HuH-7.5 (cell line): Measurements from ENCODE around the gene MRAP.
"Not testable (repeated sequence)": the region's sequence is repeated elsewhere in the genome, so short reads cannot be mapped to it uniquely, and the experiment has no call there.

Source experiments
- DNase-seq: peaks from one replicate; pipeline ENCODE4 v3.0.0; 2011; ENCODE audit warnings: low spot score

Gene MRAP

GRCh38 chr21:32300117-32300681, 1.5 kb downstream of the MRAP start:
- no peak for DNase-seq

GRCh38 chr21:32301596-32301995, 2.9 kb downstream of the MRAP start:
- no peak for DNase-seq

DNA sequence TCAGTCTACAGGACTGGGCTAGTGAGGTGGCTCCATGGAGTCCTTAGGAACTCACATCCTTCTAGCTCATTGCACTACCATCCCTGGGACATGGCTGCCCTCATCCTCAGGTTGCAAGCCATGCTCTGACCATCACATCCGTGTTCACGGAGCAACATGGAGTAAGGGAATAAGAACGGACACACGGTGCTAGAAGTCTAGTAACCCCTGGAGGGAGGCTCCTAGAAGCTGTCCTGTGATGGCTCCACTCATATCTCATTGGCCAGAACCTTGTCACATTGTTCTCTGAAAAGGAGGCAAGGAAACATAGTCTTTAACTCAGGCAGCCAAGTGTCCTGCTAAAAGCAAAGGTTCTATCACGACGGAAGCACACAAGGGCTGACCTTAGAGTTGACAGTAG, 3.9 kb downstream of the MRAP start:
- no peak for DNase-seq

DNA sequence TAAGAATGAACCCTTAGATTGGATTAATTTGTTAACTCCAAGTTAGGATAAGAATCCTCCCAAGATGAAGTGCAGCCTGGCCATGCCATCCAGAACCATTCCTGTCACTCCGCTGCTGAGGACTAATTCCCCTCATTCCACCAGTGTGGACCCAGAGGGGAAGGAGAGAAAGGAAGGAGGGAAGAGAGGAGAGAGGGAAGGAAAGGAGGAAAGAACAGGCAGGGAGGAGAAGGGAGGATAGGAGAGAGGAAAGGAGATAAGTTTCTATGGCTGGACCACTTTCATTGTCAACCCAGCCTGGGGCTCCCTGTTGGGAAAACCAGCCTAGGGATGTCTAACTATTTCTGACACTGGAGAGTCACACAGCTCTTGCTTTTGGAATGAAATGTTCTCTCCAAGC, 4.7 kb downstream of the MRAP start:
- no peak for DNase-seq

- no peak for DNase-seq
Observed at GRCh38 chr21:32304998-32305397, 6.3 kb downstream of the MRAP start.

- DNase-seq = no peak
Observed at GRCh38 chr21:32306021-32306780, 7.5 kb downstream of the MRAP start.

GRCh38 chr21:32307706-32308105, 9.1 kb downstream of the MRAP start:
- no peak for DNase-seq

GRCh38 chr21:32308696-32309095, 10.0 kb downstream of the MRAP start:
- DNase-seq = no peak

DNA sequence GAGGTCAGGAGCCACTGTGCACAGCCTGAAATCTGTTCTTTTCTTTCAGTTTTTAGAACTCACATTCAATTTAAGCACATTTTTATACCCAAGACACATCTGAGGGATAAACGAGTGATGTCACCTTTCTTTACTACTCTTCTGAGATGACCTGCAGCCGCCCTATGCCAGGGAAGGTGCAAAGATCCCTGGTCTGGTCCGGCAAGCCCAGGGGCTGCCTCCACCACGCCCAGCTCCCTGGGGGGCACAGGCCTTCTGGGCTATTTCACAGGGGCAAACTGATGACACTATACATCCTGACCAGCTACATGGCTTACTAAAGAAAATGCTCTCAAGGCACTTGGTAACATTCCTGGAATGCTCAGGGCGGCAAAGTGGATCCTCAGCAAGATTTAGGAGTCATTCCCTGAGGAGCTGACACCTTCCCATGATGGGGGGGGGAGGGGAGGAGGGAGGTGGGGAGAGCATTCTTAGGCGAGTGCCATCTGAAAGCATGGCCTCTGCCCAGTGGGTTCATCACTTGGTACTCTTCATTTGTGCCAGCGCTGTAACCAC, 11.3 kb downstream of the MRAP start:
- no peak for DNase-seq

DNA sequence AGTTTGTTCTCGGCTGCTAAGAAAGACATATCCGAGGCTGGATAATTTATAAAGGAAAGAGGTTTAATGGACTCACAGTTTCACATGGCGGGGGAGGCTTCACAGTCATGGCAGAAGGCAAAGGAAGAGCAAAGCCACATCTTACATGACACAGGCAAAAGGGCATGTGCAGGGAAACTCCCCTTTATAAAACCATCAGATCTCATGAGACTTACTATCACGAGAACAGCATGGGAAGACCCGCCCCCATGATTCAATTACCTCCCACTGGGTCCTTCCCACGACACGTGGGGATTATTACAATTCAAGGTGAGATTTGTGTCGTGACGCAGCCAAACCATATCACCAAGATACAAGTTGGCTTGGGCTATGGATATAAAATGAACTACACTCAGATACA, 12.3 kb downstream of the MRAP start:
- not testable (repeated sequence) for DNase-seq

DNA sequence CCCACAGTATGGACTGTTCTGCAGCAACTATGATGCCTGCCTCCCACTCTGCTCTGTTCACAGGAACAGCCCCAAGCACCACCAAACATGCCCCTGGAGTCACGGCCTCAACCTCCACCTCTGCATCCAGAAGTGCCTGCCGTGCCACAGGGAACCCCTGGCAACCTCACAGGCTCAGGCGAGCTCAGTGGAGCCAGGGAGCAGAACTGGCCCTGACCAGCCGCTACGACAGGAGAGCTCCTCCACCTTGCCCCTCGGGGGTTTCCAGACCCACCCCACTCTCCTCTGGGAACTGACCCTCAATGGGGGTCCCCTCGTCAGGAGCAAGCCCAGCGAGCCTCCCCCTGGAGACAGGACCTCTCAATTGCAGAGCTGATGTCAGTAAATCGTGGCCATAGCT, 13.0 kb downstream of the MRAP start:
- no peak for DNase-seq

- no peak for DNase-seq
Observed at GRCh38 chr21:32312326-32312725, 13.7 kb downstream of the MRAP start.

DNA sequence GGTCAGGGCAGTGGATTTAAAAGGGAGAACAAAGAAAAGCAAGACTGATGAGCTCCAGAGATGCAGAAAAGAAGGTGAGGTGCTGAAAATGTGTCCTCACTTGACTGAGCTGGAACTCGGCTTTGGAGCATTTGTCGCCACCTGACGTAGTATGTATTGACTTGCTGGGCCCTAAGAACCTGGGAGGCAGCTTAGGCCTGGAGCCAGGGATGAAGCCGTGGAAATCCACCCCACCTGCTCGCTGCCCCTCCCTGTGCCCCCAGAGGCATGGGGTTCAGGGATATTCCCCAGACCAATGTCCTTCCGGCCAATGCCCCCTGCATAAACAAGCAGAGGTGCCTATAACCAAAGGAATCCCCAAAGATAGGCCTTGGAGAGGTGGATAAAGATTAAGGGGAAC, 14.3 kb downstream of the MRAP start:
- no peak for DNase-seq

DNA sequence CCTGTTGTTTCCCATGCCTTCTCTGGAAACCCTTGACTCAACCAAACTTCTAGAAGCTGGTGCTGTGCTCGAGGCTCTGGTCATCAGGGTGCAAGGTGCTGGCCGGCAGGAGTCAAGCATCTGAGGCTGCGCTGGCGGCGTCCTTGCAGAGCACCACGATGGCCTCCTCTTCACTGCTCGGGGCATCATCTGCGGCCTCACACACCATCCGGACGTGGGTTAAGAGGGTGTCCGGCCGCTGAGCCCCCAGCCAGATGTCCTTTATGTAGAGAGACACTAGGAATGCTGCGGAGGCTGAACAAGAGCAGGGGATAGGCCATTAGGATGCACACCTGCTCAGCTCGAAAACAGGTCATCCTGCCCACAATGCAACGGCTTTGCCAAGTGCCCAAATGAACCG, 16.2 kb downstream of the MRAP start:
- no peak for DNase-seq

GRCh38 chr21:32315511-32316281, 17.0 kb downstream of the MRAP start:
- no peak for DNase-seq

GRCh38 chr21:32316361-32317215, 17.9 kb downstream of the MRAP start:
- no peak for DNase-seq

GRCh38 chr21:32317726-32318125, 19.1 kb downstream of the MRAP start:
- no peak for DNase-seq

GRCh38 chr21:32319012-32319411, 20.4 kb downstream of the MRAP start:
- no peak for DNase-seq

- no peak for DNase-seq
Observed at GRCh38 chr21:32320059-32320458, 21.4 kb downstream of the MRAP start.

GRCh38 chr21:32320726-32321125, 22.1 kb downstream of the MRAP start:
- no peak for DNase-seq

- no peak for DNase-seq
Observed at GRCh38 chr21:32321480-32321879, 22.8 kb downstream of the MRAP start.

GRCh38 chr21:32322103-32322502, 23.4 kb downstream of the MRAP start:
- DNase-seq = no peak
